Endothelial cell of umbilical vein (primary cell): ENCODE measurements around the gene HMGA1. TPM values are rescaled to one million over a fixed set of nuclear protein-coding genes. Genes with fewer than 3 reads are reported as not detected.
"Not testable (repeated sequence)": the region's sequence is repeated elsewhere in the genome, so short reads cannot be mapped to it uniquely, and the experiment has no call there.

Source experiments
- BruUV-seq: library from RNA; stranded (reverse); fragments of 400-500 nt; replicated peaks from 2 replicates; lab custom pipeline; 2021; lab: Mats Ljungman, UMichigan
- CTCF ChIA-PET: fragments of 300-600, 350-600 bp; sonication (Branson Sonifier 250); formaldehyde crosslinking; loops from one replicate; lab custom pipeline; 2021; ENCODE audit warnings: antibody characterized with exemption, inconsistent platforms; lab: Charles Lee
- POLR2A ChIA-PET: fragments of 300-600, 350-600 bp; sonication (Branson Sonifier 250); formaldehyde crosslinking; loops from one replicate; lab custom pipeline; 2021; ENCODE audit warnings: antibody characterized with exemption, inconsistent platforms; lab: Charles Lee
- DNase-seq: peaks from one replicate; pipeline ENCODE4 v3.0.0-alpha.2; 2011; ENCODE audit warnings: low read depth, low spot score
- FAIRE-seq: peaks from 2 replicates; lab custom pipeline; 2011; peaks lifted over from hg19 to GRCh38; lab: Jason Lieb, UNC
- H2AFZ ChIP-seq: 2 replicates; pipeline ENCODE4 v1.6.0; 2012; ENCODE audit warnings: low read depth, low read length, control low read depth, inconsistent platforms
- H3K27ac ChIP-seq: 2 replicates; pipeline ENCODE4 v1.5.1; 2011; ENCODE audit warnings: low read depth, mild to moderate bottlenecking, control low read depth, low read length, moderate library complexity; ENCODE audit not compliant: insufficient read depth
- H3K27me3 ChIP-seq, 2 experiments: 2 replicates each; pipeline versions ENCODE4 v1.6.0 to v1.6.1; 2011; ENCODE audit warnings: low read length in 2 of 2, mixed read lengths in 1 of 2; ENCODE audit not compliant: control insufficient read depth in 2 of 2, insufficient read depth in 2 of 2
- H3K36me3 ChIP-seq, 2 experiments: 2 replicates in 1 of 2; 3 replicates in 1 of 2; pipeline ENCODE4 v1.5.1; 2011; ENCODE audit warnings: low read length in 2 of 2, mild to moderate bottlenecking in 1 of 2, moderate library complexity in 1 of 2; ENCODE audit not compliant: control insufficient read depth in 2 of 2, insufficient read depth in 2 of 2; ENCODE audit errors: extremely low read depth in 1 of 2
- H3K4me1 ChIP-seq: 3 replicates; pipeline ENCODE4 v1.5.1; 2011; ENCODE audit warnings: mild to moderate bottlenecking, low read length; ENCODE audit not compliant: control insufficient read depth, insufficient read depth; ENCODE audit errors: extremely low read depth
- H3K4me2 ChIP-seq: 2 replicates; pipeline ENCODE4 v1.6.1; 2011; ENCODE audit warnings: low read length, control low read depth, mixed read lengths; ENCODE audit not compliant: insufficient read depth
- H3K4me3 ChIP-seq, 3 experiments: fragments of 200-600 bp in 1 of 3; sonication (generic), shearing (Covaris generic) in 1 of 3; replicated peaks in 1 of 3; 2 replicates each; pipeline ENCODE4 v1.5.1; 2011 to 2016; ENCODE audit warnings: control low read depth in 3 of 3, low read length in 3 of 3, mild to moderate bottlenecking in 2 of 3, inconsistent platforms in 1 of 3, low read depth in 1 of 3, moderate library complexity in 1 of 3; ENCODE audit not compliant: insufficient read depth in 1 of 3
- H3K79me2 ChIP-seq: 2 replicates; pipeline ENCODE4 v1.6.0; 2012; ENCODE audit warnings: low read length, inconsistent platforms; ENCODE audit not compliant: control insufficient read depth, insufficient read depth
- H3K9ac ChIP-seq: replicated peaks from 2 replicates; pipeline ENCODE3; 2011; ENCODE audit warnings: low read length, control low read depth; ENCODE audit not compliant: insufficient read depth; ENCODE audit errors: extremely low read depth
- H3K9me1 ChIP-seq: replicated peaks from 3 replicates; pipeline ENCODE4 v1.6.0; 2011; ENCODE audit warnings: mild to moderate bottlenecking, low read length; ENCODE audit not compliant: control insufficient read depth, insufficient read depth; ENCODE audit errors: extremely low read depth
- H3K9me3 ChIP-seq: replicated peaks from 2 replicates; pipeline ENCODE4 v1.5.1; 2012; ENCODE audit warnings: low read length, inconsistent platforms; ENCODE audit not compliant: control insufficient read depth, insufficient read depth
- H4K20me1 ChIP-seq: replicated peaks from 2 replicates; pipeline ENCODE3; 2011; ENCODE audit warnings: mild to moderate bottlenecking, low read length; ENCODE audit not compliant: control insufficient read depth, insufficient read depth; ENCODE audit errors: extremely low read depth
- EZH2 ChIP-seq: IDR thresholded peaks from 2 replicates; pipeline ENCODE4 v1.6.1; 2012; ENCODE audit warnings: borderline replicate concordance, low read depth, mild to moderate bottlenecking, moderate library complexity, low read length, inconsistent platforms; ENCODE audit not compliant: severe bottlenecking
- FOS ChIP-seq: IDR thresholded peaks from 2 replicates; pipeline ENCODE4 v1.6.1; 2011; ENCODE audit warnings: mild to moderate bottlenecking, low read length, moderate library complexity, borderline replicate concordance; ENCODE audit not compliant: insufficient read depth
- GATA2 ChIP-seq: IDR thresholded peaks from 2 replicates; pipeline ENCODE4 v1.7.0; 2011; ENCODE audit warnings: low read depth, mild to moderate bottlenecking, moderate library complexity, mixed read lengths, low read length; ENCODE audit not compliant: insufficient read length, insufficient read depth
- JUN ChIP-seq: IDR thresholded peaks from 2 replicates; pipeline ENCODE4 v1.6.1; 2011; ENCODE audit warnings: borderline replicate concordance, low read depth; ENCODE audit not compliant: insufficient read length, insufficient read depth
- MYC ChIP-seq: IDR thresholded peaks from one replicate; pipeline ENCODE4 v1.6.1; 2011; ENCODE audit warnings: mild to moderate bottlenecking, low read depth, low read length
- POLR2A ChIP-seq: IDR thresholded peaks from 2 replicates; pipeline ENCODE4 v1.6.1; 2012; ENCODE audit warnings: low read depth, mild to moderate bottlenecking, control low read depth, low read length
- POLR2AphosphoS5 ChIP-seq: IDR thresholded peaks from 2 replicates; pipeline ENCODE4 v1.6.1; 2012; ENCODE audit warnings: low read depth, mild to moderate bottlenecking, control low read depth, low read length, moderate library complexity; ENCODE audit not compliant: insufficient read depth
- dilution Hi-C: fragments of 300-500 bp; cut with MboI; formaldehyde crosslinking; loops from one replicate; pipeline ENCODE4 v1.15.0; 2019; ENCODE audit warnings: low sequenced_read_pairs; ENCODE audit not compliant: extremely low pct_ligation_motif_present
- intact Hi-C: fragments of 100-400 bp; cut with micrococcal nuclease; formaldehyde crosslinking; loops from one replicate; pipeline ENCODE4 v1.10.0; 2022
- polyA plus RNA-seq, 4 experiments: library from polyadenylated mRNA; depleted of rRNA in 3 of 4; stranded (reverse) in 3 of 4; unstranded in 1 of 4; fragments of >200 nt; gene quantifications; 2 replicates each; pipeline versions ENCODE4 v1.2.1 to v1.2.3, GENCODE V29; 2011 to 2012; ENCODE audit warnings: missing spikeins in 1 of 4
- total RNA-seq: library from RNA; stranded (reverse); gene quantifications from 2 replicates; pipeline ENCODE4 v1.2.3, GENCODE V29; 2021
- TF ChIP-seq, protein P1 (sequence below): IDR thresholded peaks from 2 replicates; pipeline ENCODE4 v1.6.1; 2011; ENCODE audit not compliant: insufficient read depth, insufficient read length
- TF ChIP-seq, protein P2 (sequence below), 2 donors: IDR thresholded peaks; 1 replicate in 1 of 2; 2 replicates in 1 of 2; pipeline ENCODE4 v1.5.1; 2011; ENCODE audit warnings: low read length in 2 of 2, mild to moderate bottlenecking in 2 of 2, moderate library complexity in 2 of 2, control low read depth in 1 of 2, inconsistent platforms in 1 of 2, low read depth in 1 of 2; ENCODE audit not compliant: insufficient read depth in 1 of 2; ENCODE audit errors: extremely low read depth in 1 of 2

The HMGA1 gene
- total and polyA plus RNA-seq, 2 donors (not counting 3 experiments of a cell fraction or from before 2014, with no cell fraction given) = 425 to 1,108 TPM

DNA sequence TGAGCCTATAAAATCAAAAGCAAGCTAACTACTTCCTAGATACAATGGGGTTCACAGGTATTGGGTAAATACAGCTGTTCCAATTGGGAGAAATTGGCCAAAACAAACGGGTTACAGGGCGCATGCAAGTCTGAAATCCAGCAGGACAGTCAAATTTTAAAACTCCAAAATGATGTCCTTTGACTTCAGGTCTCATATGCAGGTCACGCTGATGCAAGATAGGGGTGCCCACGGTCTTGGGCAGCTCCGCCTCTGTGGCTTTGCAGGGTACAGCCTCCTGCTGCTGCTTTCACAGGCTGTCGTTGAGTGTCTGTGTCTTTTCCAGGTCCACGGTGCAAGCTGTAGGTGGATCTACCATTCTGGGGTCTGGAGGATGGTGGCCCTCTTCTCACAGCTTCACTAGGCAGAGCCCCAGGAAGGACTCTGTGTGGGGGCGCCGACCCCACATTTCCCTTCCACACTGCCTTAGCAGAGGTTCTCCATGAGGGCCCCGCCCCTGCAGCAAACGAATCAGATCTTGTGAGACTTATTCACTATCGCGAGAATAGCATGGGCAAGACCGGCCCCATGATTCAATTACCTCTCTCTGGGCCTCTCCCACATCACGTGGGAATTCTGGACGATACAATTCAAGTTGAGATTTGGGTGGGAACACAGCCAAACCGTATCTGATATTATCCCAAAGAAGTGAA, 24.0 kb downstream of the HMGA1 start:
- CTCF ChIA-PET = interaction anchor here (1.6 kb wide), 1 partner anchor 154 kb away, joined by 6 read pairs; no protein-coding TSS in a partner anchor
- dilution Hi-C loops = no loop called here

DNA sequence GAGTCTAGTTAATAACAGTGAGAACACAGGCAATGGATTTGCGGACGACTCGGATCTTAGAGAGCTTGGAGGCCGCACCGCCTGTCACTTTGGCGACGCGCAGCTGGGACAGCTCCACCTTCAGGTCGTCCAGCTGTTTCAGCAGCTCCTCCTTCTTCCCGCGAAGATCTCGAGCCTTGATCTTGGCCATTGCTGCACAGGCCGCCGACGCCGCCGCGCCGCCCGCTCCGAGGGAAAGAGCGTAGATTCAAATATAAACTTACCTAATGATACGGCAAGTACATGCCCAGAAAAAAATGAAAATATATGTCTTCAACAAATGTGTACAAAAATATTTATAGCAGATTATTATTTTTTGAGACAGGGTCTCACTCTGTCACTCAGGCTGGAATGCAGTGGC, 26.8 kb downstream of the HMGA1 start:
- H3K27me3 ChIP-seq, H3K4me2 ChIP-seq, H3K9me1 ChIP-seq, H3K9ac ChIP-seq, intact Hi-C loops, H3K27ac ChIP-seq, H3K36me3 ChIP-seq, H3K9me3 ChIP-seq, dilution Hi-C loops, CTCF ChIA-PET, H4K20me1 ChIP-seq, POLR2A ChIA-PET, H2AFZ ChIP-seq, FAIRE-seq, BruUV-seq, H3K4me3 ChIP-seq, H3K79me2 ChIP-seq, DNase-seq, H3K4me1 ChIP-seq: not testable (repeated sequence)

More for the DNA sequence above, 24.0 kb downstream of the HMGA1 start:
- no peak overlapping the region for H3K9ac ChIP-seq
- no peaks in the 10 kb centered on the region for H3K27me3 ChIP-seq
- H3K27ac ChIP-seq = no peak overlapping the region
- no peak overlapping the region for H2AFZ ChIP-seq
- H3K36me3 ChIP-seq = no peaks in the 10 kb centered on the region
- FAIRE-seq = no peak
- POLR2A ChIA-PET = no interaction called here
- H3K4me1 ChIP-seq = no peaks in the 10 kb centered on the region
- no peak overlapping the region for H3K4me2 ChIP-seq
- intact Hi-C loops = no loop called here
- no peaks in the 10 kb centered on the region for H3K9me1 ChIP-seq
- no peak for TF ChIP-seq EZH2
- no peak for TF ChIP-seq POLR2AphosphoS5
- TF ChIP-seq, protein P1, sequence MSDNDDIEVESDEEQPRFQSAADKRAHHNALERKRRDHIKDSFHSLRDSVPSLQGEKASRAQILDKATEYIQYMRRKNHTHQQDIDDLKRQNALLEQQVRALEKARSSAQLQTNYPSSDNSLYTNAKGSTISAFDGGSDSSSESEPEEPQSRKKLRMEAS = no peak
- TF ChIP-seq POLR2A = no peak
- no peak for TF ChIP-seq FOS
- TF ChIP-seq GATA2 = no peak
- no peak for TF ChIP-seq JUN
- no peak for TF ChIP-seq MYC
- TF ChIP-seq, protein P2, sequence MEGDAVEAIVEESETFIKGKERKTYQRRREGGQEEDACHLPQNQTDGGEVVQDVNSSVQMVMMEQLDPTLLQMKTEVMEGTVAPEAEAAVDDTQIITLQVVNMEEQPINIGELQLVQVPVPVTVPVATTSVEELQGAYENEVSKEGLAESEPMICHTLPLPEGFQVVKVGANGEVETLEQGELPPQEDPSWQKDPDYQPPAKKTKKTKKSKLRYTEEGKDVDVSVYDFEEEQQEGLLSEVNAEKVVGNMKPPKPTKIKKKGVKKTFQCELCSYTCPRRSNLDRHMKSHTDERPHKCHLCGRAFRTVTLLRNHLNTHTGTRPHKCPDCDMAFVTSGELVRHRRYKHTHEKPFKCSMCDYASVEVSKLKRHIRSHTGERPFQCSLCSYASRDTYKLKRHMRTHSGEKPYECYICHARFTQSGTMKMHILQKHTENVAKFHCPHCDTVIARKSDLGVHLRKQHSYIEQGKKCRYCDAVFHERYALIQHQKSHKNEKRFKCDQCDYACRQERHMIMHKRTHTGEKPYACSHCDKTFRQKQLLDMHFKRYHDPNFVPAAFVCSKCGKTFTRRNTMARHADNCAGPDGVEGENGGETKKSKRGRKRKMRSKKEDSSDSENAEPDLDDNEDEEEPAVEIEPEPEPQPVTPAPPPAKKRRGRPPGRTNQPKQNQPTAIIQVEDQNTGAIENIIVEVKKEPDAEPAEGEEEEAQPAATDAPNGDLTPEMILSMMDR (IDR thresholded peaks at IDR 0.05; ENCODE audit: extremely low read depth in 1 of 2, insufficient read depth in 1 of 2, low read depth in 1 of 2, low read length in 2 of 2) = no peak
- H3K4me3 ChIP-seq = no peak overlapping the region
- no peaks in the 10 kb centered on the region for H4K20me1 ChIP-seq
- H3K79me2 ChIP-seq = no peaks in the 10 kb centered on the region
- H3K9me3 ChIP-seq = no peaks in the 10 kb centered on the region
- BruUV-seq = no TSS peak
- no peak for DNase-seq
